HG03066 (cell line): ENCODE measurements around the gene MYO16.

Source experiments
- ATAC-seq: cut with Tn5 transposase; IDR thresholded peaks from one replicate; pipeline ENCODE4 v1.9.1; 2021; ENCODE audit warnings: low read depth; ENCODE audit not compliant: unreplicated experiment

The MYO16 gene

GRCh38 chr13:109255141-109255856 lies 625.9 kb downstream of the MYO16 start:
- ATAC-seq, result no peak

- no peak for ATAC-seq
These were observed 627.7 kb downstream of the MYO16 start for GRCh38 chr13:109256866-109257760.
